GM21619 (cell line): ENCODE data around the gene EXOG.

ENCODE experiments used
- ATAC-seq: cut with Tn5 transposase; IDR thresholded peaks from one replicate; pipeline ENCODE4 v1.9.1; 2021; ENCODE audit not compliant: unreplicated experiment

The EXOG gene

GRCh38 chr3:38543586-38543985, 47.4 kb downstream of the EXOG start:
- no peak for ATAC-seq

GRCh38 chr3:38544926-38545325, 48.8 kb downstream of the EXOG start:
- ATAC-seq, result no peak

GRCh38 chr3:38545550-38545949, 49.4 kb downstream of the EXOG start:
- no peak for ATAC-seq

- no peak for ATAC-seq
Observed at GRCh38 chr3:38545983-38546382, 49.8 kb downstream of the EXOG start.

GRCh38 chr3:38548154-38548931, 52.2 kb downstream of the EXOG start:
- ATAC-seq, result no peak

- ATAC-seq, result no peak
Observed at GRCh38 chr3:38549082-38549481, 52.9 kb downstream of the EXOG start.

- no peak for ATAC-seq
Observed at GRCh38 chr3:38549486-38549885, 53.3 kb downstream of the EXOG start.

- no peak for ATAC-seq
Observed at GRCh38 chr3:38549957-38550840, 54.1 kb downstream of the EXOG start.

GRCh38 chr3:38551026-38551832, 55.1 kb downstream of the EXOG start:
- ATAC-seq, result no peak

- no peak for ATAC-seq
Observed at GRCh38 chr3:38552364-38552763, 56.2 kb downstream of the EXOG start.

GRCh38 chr3:38553071-38553470, 56.9 kb downstream of the EXOG start:
- no peak for ATAC-seq

GRCh38 chr3:38554127-38554827, 58.1 kb downstream of the EXOG start:
- ATAC-seq, result no peak

GRCh38 chr3:38555149-38555840, 59.2 kb downstream of the EXOG start:
- ATAC-seq, result no peak

GRCh38 chr3:38555926-38556325, 59.8 kb downstream of the EXOG start:
- ATAC-seq, result no peak

GRCh38 chr3:38556640-38557358, 60.7 kb downstream of the EXOG start:
- no peak for ATAC-seq

- no peak for ATAC-seq
Observed at GRCh38 chr3:38558864-38559263, 62.7 kb downstream of the EXOG start.

- ATAC-seq, result no peak
Observed at GRCh38 chr3:38560284-38560683, 64.1 kb downstream of the EXOG start.

GRCh38 chr3:38560996-38561717, 65.0 kb downstream of the EXOG start:
- ATAC-seq, result no peak
